Activated CD8-positive, alpha-beta T cell treated with anti-CD3 and anti-CD28 coated beads for 36 hours (primary cell): ENCODE data around the gene MTA1. TPM values are rescaled to one million over a fixed set of nuclear protein-coding genes. Genes with fewer than 3 reads are reported as not detected.

Experiments used
- ATAC-seq: fragments of 200-7000 bp; cut with Tn5 transposase; one replicate; pipeline ENCODE4 v1.10.0; 2021; ENCODE audit warnings: mild to moderate bottlenecking, moderate library complexity
- CTCF ChIA-PET: fragments of 350-600 bp; sonication (Branson Sonifier 250); formaldehyde crosslinking; loops from one replicate; lab custom pipeline; 2021; ENCODE audit warnings: antibody characterized with exemption; lab: Charles Lee
- POLR2A ChIA-PET: fragments of 350-600 bp; sonication (Branson Sonifier 250); formaldehyde crosslinking; loops from one replicate; lab custom pipeline; 2021; ENCODE audit warnings: antibody characterized with exemption; lab: Charles Lee
- DNase-seq: peaks from one replicate; pipeline ENCODE4 v3.0.0-alpha.2; 2020
- H3K27ac Mint-ChIP-seq: one replicate; pipeline ENCODE4 v1.8.0; 2021; ENCODE audit warnings: mild to moderate bottlenecking, mixed read lengths
- H3K27me3 Mint-ChIP-seq: one replicate; pipeline ENCODE4 v1.8.0; 2021; ENCODE audit warnings: mixed read lengths
- H3K36me3 Mint-ChIP-seq: one replicate; pipeline ENCODE4 v1.8.0; 2021; ENCODE audit warnings: low read depth, mixed read lengths
- H3K4me1 Mint-ChIP-seq: one replicate; pipeline ENCODE4 v1.8.0; 2021; ENCODE audit warnings: low read depth, mixed read lengths
- H3K4me3 Mint-ChIP-seq: one replicate; pipeline ENCODE4 v1.8.0; 2021; ENCODE audit warnings: mild to moderate bottlenecking, moderate library complexity, mixed read lengths
- H3K9me3 Mint-ChIP-seq: one replicate; pipeline ENCODE4 v1.8.0; 2021; ENCODE audit warnings: mixed read lengths
- intact Hi-C: fragments of 100-400 bp; cut with micrococcal nuclease; formaldehyde crosslinking; loops from one replicate; pipeline ENCODE4 v1.10.0; 2022
- total RNA-seq, 2 experiments: library from RNA; stranded (reverse); gene quantifications; one replicate each; pipeline ENCODE4 v1.2.3, GENCODE V29; 2021
- TF ChIP-seq, protein P1 (sequence below): fragments of 200-600 bp; IDR thresholded peaks from one replicate; pipeline ENCODE4 v1.8.0; 2022; ENCODE audit warnings: antibody characterized with exemption, mild to moderate bottlenecking

The MTA1 gene
- total RNA-seq, 2 experiments from 2014 or later = 133 to 140 TPM

DNA sequence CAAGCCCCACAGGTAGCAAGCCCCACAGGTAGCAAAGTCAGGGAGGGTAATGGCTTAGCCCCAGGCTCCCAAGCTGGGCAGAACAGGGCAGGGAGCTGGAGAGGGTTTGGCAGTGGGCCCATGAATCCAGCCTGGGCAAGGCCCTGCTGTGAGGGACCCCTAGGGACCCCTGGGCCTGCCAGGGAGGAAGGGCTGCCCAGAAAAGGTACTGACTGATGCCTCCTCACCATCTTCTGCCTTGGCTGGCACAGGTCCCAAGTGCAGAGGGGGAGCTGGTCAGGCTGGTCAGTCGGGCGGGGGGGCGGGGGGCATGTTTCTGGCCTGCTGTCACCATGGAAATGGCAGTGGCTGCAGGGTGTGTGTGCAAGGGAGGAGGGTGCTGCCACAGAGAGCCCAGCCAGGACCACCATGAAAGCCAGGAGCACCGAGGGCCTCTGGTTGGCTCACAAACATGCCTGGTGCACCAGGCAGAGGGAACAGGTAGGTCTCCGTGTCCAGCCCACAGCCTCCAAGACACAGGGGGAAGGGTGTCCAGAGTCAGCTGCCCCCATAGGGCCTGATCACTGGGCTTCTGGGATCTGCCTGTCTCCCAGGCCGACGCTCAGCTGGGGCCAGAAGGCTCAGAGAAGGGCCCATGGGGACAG lies 53.5 kb downstream of the MTA1 start:
- Mint-ChIP-seq H3K4me3 (no peak overlapping the region), H3K27me3 (peaks cover 14% of the 10 kb centered on the region), H3K36me3 (peaks cover 2% of the 10 kb centered on the region), H3K27ac (no peak overlapping the region), H3K9me3 (no peaks in the 10 kb centered on the region), H3K4me1 (peaks cover 10% of the 10 kb centered on the region)
- TF ChIP-seq, protein P1, sequence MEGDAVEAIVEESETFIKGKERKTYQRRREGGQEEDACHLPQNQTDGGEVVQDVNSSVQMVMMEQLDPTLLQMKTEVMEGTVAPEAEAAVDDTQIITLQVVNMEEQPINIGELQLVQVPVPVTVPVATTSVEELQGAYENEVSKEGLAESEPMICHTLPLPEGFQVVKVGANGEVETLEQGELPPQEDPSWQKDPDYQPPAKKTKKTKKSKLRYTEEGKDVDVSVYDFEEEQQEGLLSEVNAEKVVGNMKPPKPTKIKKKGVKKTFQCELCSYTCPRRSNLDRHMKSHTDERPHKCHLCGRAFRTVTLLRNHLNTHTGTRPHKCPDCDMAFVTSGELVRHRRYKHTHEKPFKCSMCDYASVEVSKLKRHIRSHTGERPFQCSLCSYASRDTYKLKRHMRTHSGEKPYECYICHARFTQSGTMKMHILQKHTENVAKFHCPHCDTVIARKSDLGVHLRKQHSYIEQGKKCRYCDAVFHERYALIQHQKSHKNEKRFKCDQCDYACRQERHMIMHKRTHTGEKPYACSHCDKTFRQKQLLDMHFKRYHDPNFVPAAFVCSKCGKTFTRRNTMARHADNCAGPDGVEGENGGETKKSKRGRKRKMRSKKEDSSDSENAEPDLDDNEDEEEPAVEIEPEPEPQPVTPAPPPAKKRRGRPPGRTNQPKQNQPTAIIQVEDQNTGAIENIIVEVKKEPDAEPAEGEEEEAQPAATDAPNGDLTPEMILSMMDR = no peak
- CTCF ChIA-PET = interaction anchor here (0.8 to 3.4 kb wide), 4 partner anchors 8 to 102 kb away, joined by 3 to 20 read pairs (median 4); no protein-coding TSS in a partner anchor
- no peak for DNase-seq
- intact Hi-C loops = no loop called here
- POLR2A ChIA-PET = interaction anchor here (0.8 kb wide), 1 partner anchor 17 kb away, joined by 3 read pairs; no protein-coding TSS in a partner anchor
- ATAC-seq = no peak

DNA sequence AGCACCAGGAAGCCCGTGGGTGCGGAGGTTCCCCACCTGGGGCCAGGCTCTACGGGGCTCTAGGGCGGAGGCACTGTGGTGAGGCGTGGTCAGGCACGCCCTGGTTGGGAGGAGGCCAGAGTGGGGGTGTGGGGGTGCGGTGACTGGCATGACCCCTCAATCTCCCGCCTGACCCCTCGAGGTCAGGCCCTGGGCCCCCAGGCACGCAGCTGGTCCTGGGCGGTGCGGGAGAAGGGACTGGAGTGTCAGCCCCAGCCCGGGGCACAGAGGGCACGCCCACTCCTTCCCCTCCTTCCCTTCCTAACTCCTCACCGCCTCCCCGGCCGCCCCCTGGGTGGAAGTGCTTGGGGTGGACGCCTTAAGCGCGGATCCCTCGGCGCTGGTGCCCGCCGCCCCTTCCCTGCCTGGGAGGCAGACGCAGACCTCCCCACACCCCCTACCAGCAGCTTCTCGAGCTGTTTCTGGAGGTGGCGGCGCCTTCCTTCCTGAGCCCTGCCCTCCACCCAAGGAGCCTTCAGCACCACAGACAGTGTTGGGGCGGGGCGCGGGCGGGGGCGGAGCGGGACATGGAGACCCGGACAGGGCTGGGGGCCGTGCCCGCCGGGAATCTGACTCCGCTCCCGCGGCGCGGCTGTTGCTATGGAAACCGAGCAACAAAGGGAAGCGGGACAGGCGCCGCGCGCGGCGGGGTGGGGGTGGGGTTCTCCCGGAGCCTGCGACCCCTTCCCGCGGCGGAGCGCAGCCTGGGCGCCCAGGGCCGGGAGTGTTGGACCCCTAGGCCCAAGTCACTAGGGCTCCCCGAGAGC lies 54.3 kb downstream of the MTA1 start:
- TF ChIP-seq, protein P1 = no peak
- H3K27me3 Mint-ChIP-seq = peaks cover 14% of the 10 kb centered on the region
- ChIA-PET CTCF (interaction anchor here (0.8 to 3.4 kb wide), 3 partner anchors 16 to 103 kb away, joined by 3 to 20 read pairs (median 3); no protein-coding TSS in a partner anchor), POLR2A (interaction anchor here (0.8 kb wide), 1 partner anchor 16 kb away, joined by 3 read pairs; no protein-coding TSS in a partner anchor)
- H3K36me3 Mint-ChIP-seq = peaks cover 2% of the 10 kb centered on the region
- peaks cover 10% of the 10 kb centered on the region for H3K4me1 Mint-ChIP-seq
- no peak overlapping the region for H3K4me3 Mint-ChIP-seq
- intact Hi-C loops = no loop called here
- no peaks in the 10 kb centered on the region for H3K9me3 Mint-ChIP-seq
- DNase-seq (peak; percentile 73), ATAC-seq (peak; percentile 58)
- no peak overlapping the region for H3K27ac Mint-ChIP-seq

DNA sequence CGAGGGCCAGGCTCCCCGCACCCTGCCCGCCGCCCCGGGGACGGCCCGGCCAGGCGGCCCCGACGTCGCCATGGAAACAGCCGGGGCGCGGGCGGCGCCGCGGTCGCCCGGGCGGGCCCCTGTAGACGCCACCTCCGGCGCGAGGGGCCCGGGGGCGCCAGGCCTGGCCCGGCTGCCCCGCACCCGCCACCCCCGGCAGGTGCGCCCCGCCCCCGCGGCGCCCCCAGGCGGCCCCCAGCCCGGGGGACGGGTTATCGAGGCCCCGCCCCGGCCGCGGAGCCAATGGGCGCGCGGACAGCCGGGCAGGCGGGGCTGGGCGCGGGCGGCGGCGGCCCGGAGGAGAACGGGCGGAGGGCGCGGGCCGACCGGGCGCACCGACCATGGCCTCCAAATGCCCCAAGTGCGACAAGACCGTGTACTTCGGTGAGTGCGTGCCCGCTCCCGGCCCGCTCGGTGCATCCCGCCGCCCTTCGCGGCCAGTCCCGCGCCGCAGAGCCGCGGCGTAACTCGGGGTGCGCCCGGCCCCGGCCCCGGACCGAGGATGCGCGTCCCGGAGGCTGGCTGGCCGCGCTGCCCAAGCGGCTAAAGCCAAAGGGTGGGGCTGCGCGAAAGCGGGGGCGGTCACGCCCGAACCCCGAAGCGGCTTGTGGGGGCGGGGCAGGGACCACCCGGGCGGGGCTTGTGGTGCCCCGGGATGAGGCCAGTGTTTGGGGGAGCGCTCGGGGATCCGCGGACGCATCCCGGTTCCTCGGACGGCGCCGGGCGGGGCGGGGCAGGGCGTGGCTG lies 55.0 kb downstream of the MTA1 start, which contains the start of gene CRIP2:
Gene CRIP2, plus strand, starts transcription at position 339 of the 786 bp plus-strand sequence. Its CDS starts 42 bp downstream, at position 381.
- H3K27ac Mint-ChIP-seq = no peak within 1 kb of the TSS
- intact Hi-C loops = no loop called here
- TF ChIP-seq, protein P1 = no peak
- ChIA-PET CTCF (interaction anchor here (1.6 kb wide), 1 partner anchor 14 kb away, joined by 4 read pairs; no protein-coding TSS in a partner anchor), POLR2A (no interaction called here)
- H3K4me1 Mint-ChIP-seq = peaks cover 14% of the 10 kb centered on the region
- H3K9me3 Mint-ChIP-seq = no peaks in the 10 kb centered on the region
- H3K36me3 Mint-ChIP-seq = peaks cover 2% of the 10 kb centered on the region
- peaks cover 19% of the 10 kb centered on the region for H3K27me3 Mint-ChIP-seq
- ATAC-seq (peak; percentile 42), DNase-seq (peak; percentile 27)
- peak within 1 kb of the TSS; percentile 40 for H3K4me3 Mint-ChIP-seq

DNA sequence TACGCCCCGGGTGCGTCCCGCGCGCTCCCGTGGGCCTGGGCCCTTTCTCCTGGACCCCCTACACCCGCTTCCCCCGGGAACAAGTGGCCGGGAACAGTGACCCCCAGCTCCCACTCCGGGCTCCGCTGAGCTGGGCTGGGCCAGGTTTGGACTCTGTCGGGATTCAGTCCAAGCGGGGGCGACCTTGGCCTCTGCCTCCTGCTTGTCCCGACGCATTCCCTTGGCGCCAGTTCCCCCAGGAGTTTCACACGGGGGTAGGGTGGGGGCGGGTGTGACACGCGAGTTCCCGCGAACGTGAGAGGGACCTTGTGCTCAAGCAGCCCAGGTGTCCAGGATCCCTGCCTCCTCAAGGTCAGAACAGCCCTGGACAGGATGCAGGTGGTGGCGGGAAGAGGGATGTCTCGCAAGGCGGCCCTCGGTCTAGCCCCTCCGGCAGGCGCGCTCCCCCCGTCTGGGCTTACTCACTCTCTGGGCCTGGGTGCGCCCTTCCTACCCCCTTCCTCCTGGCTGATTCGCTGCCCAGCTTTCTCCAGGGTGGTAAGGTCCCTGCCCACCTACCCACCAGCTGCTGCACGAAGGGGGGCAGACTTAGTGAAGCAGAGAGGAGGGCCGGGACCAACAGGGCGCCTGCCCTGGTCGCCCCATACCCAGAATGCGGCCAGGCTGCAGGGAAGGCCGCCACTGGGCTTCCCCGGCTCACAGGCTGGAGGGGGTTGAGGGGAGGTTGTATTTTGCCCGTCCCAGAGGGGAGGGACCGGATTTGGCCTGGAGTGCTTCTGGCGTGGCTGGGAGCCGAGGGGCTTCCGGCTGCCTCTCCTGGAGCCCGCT lies 55.9 kb downstream of the MTA1 start:
- CTCF ChIA-PET = interaction anchor here (1.6 to 2.0 kb wide), 2 partner anchors 14 to 27 kb away, joined by 4 read pairs; no protein-coding TSS in a partner anchor
- peak overlapping the region; percentile 40 for H3K4me3 Mint-ChIP-seq

More for the DNA sequence above, 55.9 kb downstream of the MTA1 start:
- Mint-ChIP-seq H3K36me3 (peaks cover 2% of the 10 kb centered on the region), H3K27ac (no peak overlapping the region), H3K4me1 (peaks cover 20% of the 10 kb centered on the region), H3K27me3 (peaks cover 23% of the 10 kb centered on the region), H3K9me3 (no peaks in the 10 kb centered on the region)
- intact Hi-C loops = no loop called here
- TF ChIP-seq, protein P1 = no peak
- ATAC-seq (no peak), DNase-seq (peak; percentile 13)
- POLR2A ChIA-PET = interaction anchor here (0.7 kb wide), 1 partner anchor 30 kb away, joined by 4 read pairs; no protein-coding TSS in a partner anchor
